Measurements from ENCODE around the gene PPP1CA.
A peak's percentile ranks its signal among the peaks of the same experiment; 100 is the strongest.

Gene PPP1CA

DNA sequence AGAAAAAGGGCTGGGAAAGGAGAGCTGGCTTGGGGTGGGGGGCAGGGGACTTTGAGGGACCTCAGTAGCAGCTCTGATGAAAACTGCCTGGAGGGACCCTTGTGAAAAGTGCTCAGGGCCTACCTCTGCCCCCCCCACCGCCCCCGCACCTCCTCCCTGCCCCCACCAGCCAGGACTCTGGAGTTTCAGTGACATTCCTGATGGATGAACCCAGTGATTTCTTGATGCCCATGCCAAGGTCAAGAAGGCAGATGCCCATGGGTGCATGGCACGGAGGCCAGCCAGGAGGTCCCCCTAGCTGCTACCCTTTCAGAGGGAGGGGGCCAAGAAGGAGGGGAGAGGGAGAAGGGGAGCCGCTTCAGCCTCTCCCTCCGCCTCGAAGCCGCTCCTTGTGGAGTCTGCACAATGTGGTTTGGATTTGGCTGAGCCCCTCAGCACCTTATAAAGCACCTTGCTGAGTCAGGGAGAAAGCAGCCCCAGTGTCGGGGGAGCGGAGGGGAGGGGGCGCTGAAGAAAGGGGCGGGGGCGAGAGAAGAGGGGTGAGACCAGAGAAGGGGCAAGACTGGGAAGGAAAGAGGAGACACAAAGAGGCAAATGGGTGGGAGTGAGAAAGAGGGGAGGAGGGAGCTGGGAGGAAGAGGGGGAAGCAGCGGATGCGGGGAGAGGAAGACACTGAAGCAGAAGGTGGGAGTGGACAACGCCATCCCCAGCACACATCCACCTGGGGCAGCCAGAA, 26.2 kb downstream of the PPP1CA start:
- TF ChIP-seq, protein P1, sequence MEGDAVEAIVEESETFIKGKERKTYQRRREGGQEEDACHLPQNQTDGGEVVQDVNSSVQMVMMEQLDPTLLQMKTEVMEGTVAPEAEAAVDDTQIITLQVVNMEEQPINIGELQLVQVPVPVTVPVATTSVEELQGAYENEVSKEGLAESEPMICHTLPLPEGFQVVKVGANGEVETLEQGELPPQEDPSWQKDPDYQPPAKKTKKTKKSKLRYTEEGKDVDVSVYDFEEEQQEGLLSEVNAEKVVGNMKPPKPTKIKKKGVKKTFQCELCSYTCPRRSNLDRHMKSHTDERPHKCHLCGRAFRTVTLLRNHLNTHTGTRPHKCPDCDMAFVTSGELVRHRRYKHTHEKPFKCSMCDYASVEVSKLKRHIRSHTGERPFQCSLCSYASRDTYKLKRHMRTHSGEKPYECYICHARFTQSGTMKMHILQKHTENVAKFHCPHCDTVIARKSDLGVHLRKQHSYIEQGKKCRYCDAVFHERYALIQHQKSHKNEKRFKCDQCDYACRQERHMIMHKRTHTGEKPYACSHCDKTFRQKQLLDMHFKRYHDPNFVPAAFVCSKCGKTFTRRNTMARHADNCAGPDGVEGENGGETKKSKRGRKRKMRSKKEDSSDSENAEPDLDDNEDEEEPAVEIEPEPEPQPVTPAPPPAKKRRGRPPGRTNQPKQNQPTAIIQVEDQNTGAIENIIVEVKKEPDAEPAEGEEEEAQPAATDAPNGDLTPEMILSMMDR (IDR thresholded peaks at IDR 0.05; ENCODE audit: low read depth, low read length) = no peak
- no peak for DNase-seq (ENCODE audit: extremely low read depth, low read depth)

DNA sequence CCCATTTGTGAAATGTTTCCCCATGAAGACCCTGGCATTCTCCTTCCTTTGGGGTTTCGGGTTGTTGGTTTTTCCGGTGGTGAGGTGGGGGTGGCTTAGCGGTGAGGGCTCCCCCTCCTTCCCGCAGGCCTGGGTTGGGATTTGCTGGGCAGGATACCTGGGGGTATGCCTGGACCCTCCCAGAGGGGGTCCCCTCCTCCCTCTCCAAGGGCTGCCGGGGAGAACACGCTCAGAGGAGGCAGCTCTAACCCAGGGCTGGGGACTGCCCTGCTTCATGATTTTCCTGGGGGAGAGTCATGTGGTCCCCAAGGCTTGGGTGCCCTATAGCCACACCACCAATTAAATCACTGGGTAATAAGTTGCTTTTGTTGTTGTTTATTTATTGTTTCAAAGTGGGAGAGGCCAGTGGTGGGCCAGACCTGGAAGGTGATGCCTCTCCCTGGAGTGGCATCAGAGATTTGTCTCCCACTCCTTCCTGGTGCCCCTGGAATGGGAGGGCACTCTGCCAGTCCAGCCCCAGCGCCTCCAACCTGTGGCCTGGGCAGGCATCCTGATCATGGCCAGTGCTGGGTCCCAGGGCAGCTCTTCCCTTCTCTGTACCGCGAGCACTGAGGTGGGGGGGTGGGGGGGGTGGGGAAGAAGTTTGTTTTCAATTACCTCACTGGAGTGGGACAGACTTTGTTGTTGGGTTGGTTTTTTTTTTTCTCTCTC, 26.9 kb downstream of the PPP1CA start:
- no peak for DNase-seq (ENCODE audit: extremely low read depth, low read depth)
- TF ChIP-seq, protein P1 (IDR thresholded peaks at IDR 0.05; ENCODE audit: low read depth, low read length) = no peak

DNA sequence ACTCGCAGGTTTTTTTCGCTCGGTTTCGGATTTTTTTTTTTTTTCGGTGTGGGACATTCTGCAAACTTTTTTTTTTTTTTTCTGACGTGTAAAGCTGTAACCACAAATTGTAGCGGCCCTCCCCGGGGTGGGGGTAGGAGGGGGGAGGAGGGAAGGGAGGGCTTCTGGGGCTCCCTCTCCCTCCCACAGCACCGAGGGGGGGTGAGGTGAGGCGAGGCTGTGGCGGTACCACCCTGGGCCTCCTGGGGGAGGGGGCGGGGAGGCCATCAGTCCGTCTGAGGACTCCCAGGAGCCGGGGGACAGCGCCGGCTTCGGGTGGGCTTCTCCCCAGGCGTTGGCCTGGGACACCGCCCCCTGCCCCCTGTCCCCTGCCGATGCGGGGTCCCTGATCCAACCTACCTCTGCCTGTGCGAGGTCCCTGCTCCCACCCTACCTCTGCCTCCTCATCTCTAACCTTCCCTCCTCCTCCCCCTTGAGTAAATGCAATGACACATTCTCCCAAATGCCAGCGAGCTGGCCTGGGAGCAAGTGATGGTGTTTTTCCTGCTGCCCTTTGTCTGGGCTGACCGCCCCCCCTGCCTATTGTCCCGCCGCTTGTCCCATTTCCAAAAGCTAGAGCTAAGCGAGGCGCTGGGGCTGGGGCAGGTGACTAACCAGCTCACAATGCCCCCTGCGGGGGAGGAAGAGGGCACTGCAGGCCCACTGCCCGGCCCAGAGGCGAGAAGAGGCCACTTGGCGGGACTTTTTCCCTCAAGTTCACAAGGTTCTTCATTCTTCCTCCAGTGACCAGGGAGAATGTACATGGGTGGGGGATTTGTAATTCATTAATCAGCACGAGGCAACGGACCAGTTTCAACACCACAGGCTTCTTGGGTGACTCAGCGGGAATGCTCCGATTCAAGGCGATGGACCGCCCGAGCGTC, 27.7 kb downstream of the PPP1CA start:
- TF ChIP-seq, protein P1 (IDR thresholded peaks at IDR 0.05; ENCODE audit: low read depth, low read length) = peak; percentile 49
- peak; percentile 91 for DNase-seq (ENCODE audit: extremely low read depth, low read depth)

DNA sequence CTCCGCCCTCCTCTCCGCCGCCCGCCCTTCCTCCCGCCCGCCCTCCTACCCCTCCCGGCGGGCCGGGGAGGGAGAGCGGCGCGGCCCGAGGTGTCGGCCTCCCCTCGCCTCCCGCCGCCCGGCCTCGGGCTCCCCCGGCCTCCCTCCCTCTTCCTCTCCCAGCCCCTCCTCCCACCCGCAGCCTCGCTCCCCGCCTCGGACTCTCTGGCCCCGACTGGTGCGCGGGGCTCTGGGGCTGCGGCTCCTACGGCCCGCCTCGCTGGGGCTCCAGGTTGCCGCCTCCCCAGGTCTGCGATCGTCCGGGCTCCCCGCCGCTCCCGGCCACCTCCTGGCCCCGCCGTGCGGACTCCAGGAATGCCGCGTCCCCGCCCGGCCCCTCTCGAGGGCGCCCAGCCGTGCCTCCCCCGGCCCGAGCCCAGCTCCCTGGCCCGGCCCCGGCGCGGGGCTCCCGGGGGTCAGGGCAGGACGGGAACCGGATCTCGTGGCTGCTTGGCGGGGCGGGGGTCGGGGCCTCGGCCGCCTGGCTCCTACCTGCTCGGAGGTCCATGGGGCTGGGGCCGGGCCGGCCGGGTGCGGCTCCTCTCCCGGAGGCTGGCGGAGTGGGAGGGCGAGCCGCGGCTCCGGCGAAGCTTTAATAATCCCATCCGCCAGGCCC, 28.5 kb downstream of the PPP1CA start, which contains the start of gene CLCF1:
CLCF1 (minus strand) TSS at position 606 of the 655 bp plus-strand sequence; CDS start at position 547, 59 bp downstream.
- DNase-seq (ENCODE audit: extremely low read depth, low read depth) = no peak
- TF ChIP-seq, protein P1 (IDR thresholded peaks at IDR 0.05; ENCODE audit: low read depth, low read length) = no peak

DNA sequence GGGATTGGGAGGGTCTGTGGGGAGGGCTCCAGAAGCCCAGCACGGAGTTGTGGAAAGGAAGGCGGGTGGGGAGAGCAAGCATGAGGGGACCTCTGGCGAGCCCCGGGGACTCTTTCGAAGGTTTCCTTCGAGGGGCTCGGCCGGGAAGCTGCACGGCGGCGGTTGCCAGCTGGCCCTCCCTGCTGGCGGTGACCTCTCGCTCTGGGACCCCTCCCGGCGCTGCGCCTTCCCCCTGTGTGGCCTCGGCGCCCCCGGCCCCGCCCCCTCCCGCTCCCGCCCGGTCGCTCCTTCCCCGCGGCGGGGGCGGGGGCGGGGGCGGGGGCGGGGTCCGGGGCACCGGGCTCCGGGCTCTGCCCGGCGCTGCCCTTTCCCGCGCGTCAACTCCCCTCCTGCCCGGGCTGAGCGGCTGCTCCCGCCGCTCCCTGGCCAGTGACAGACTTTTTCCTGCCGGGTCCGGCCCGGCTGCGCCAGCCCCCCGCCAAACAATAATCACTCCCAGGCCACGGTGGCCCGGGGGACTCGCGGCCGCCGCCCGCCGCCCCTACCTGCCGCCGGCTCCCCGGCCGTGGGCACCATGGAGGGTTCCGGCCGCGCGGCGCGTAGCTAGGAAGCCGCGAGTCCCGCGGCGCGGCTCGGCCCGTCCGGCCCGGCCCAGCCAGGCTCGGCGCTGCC, 29.2 kb downstream of the PPP1CA start:
- no peak for DNase-seq (ENCODE audit: extremely low read depth, low read depth)
- TF ChIP-seq, protein P1 (IDR thresholded peaks at IDR 0.05; ENCODE audit: low read depth, low read length) = no peak

DNA sequence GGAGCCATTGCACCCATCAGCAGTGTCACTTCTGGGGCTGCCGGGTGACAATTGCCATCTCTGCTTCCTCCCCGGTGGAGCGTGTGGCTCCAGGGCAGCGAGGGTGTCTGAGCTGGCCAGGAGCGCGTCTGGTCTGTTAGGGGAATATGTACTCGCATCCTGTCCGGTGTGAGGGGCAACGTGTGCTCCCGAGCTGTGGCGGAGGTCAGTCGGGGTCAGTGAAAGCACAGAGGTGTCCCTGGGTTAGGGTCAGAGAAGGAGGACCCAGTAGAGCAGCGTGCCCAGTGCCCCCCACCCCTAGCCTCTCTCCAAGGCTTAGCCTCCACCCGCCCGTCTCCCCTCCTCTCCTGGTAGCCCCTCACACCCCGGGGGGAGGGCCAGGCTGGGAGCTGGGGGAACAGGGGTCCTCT, 29.7 kb downstream of the PPP1CA start:
- DNase-seq (ENCODE audit: extremely low read depth, low read depth) = no peak
- TF ChIP-seq, protein P1 (IDR thresholded peaks at IDR 0.05; ENCODE audit: low read depth, low read length) = no peak
